GM12878 (cell line): ENCODE results near the gene PRDM2. TPM values are rescaled to one million over a fixed set of nuclear protein-coding genes. Genes with fewer than 3 reads are reported as not detected.

Experiments used
- ATAC-seq: fragments of 200-7000 bp; cut with Tn5 transposase; 3 replicates; pipeline ENCODE4 v1.9.1; 2020; ENCODE audit warnings: mild to moderate bottlenecking, moderate library complexity
- BruUV-seq: library from RNA; stranded (reverse); fragments of 400-500 nt; replicated peaks from 2 replicates; lab custom pipeline; 2021; lab: Mats Ljungman, UMichigan
- CTCF ChIA-PET: fragments of 300-600 bp; sonication (Branson Sonifier 250); formaldehyde crosslinking; extraction: SDS; loops from one replicate; lab custom pipeline; 2021; ENCODE audit warnings: inconsistent platforms; lab: Yijun Ruan, JAX
- POLR2A ChIA-PET: fragments of 350-600 bp; formaldehyde crosslinking; extraction: SDS; loops from one replicate; lab custom pipeline; 2021; ENCODE audit warnings: inconsistent platforms; lab: Charles Lee
- RAD21 ChIA-PET: fragments of 300-600 bp; sonication (Branson Sonifier 250); formaldehyde crosslinking; loops from one replicate; lab custom pipeline; 2023; ENCODE audit warnings: antibody characterized with exemption; ENCODE audit not compliant: unreplicated experiment; lab: Charles Lee
- SMC1A ChIA-PET: fragments of 300-600 bp; sonication (Branson Sonifier 250); formaldehyde crosslinking; loops from one replicate; lab custom pipeline; 2023; ENCODE audit not compliant: unreplicated experiment, uncharacterized antibody; lab: Charles Lee
- DNase-seq: peaks from one replicate; pipeline ENCODE4 v3.0.0-alpha.2; 2011; ENCODE audit warnings: low read depth, low spot score
- FAIRE-seq: peaks from 3 replicates; lab custom pipeline; 2011; peaks lifted over from hg19 to GRCh38; lab: Jason Lieb, UNC
- H2AFZ ChIP-seq: 2 replicates; pipeline ENCODE4 v1.6.0; 2011; ENCODE audit warnings: low read depth, low read length, control low read depth; ENCODE audit not compliant: control insufficient read depth
- H3K27ac ChIP-seq: 2 replicates; pipeline ENCODE4 v1.5.1; 2011; ENCODE audit warnings: control low read depth; ENCODE audit not compliant: control insufficient read depth, insufficient read depth
- H3K27me3 ChIP-seq, 2 experiments: replicated peaks in 1 of 2; 2 replicates each; pipeline versions ENCODE4 v1.6.0 to v1.6.1; 2011; ENCODE audit warnings: low read length in 1 of 2; ENCODE audit not compliant: control insufficient read depth in 2 of 2, insufficient read depth in 2 of 2
- H3K36me3 ChIP-seq, 2 experiments: 2 replicates each; pipeline ENCODE4 v1.5.1; 2011; ENCODE audit warnings: low read length in 1 of 2; ENCODE audit not compliant: control insufficient read depth in 2 of 2, insufficient read depth in 2 of 2
- H3K4me1 ChIP-seq: 2 replicates; pipeline ENCODE4 v1.6.1; 2011; ENCODE audit warnings: mild to moderate bottlenecking, low read length, moderate library complexity, mixed read lengths; ENCODE audit not compliant: control insufficient read depth, insufficient read depth
- H3K4me2 ChIP-seq: 2 replicates; pipeline ENCODE4 v1.6.0; 2011; ENCODE audit warnings: control low read depth; ENCODE audit not compliant: control insufficient read depth, insufficient read depth
- H3K4me3 ChIP-seq: fragments of 200-600 bp; sonication (generic); 2 replicates; pipeline ENCODE4 v1.5.1; 2016
- H3K79me2 ChIP-seq: 2 replicates; pipeline ENCODE4 v1.6.0; 2011; ENCODE audit warnings: low read length; ENCODE audit not compliant: control insufficient read depth, insufficient read depth
- H3K9ac ChIP-seq: 2 replicates; pipeline ENCODE4 v1.8.0; 2011; ENCODE audit warnings: low read length, control low read depth, mixed read lengths; ENCODE audit not compliant: control insufficient read depth, insufficient read depth
- H3K9me3 ChIP-seq: replicated peaks from 3 replicates; pipeline ENCODE4 v1.5.1; 2011; ENCODE audit warnings: mild to moderate bottlenecking, low read length; ENCODE audit not compliant: control insufficient read depth, insufficient read depth
- H4K20me1 ChIP-seq: 2 replicates; pipeline ENCODE4 v1.6.0; 2011; ENCODE audit not compliant: control insufficient read depth, insufficient read depth
- CHD4 ChIP-seq: fragments of 200-600 bp; sonication (generic); IDR thresholded peaks from 2 replicates; pipeline ENCODE4 v1.6.1; 2016; ENCODE audit warnings: mild to moderate bottlenecking
- HDGF ChIP-seq: fragments of 450-650 bp; IDR thresholded peaks from 2 replicates; pipeline ENCODE4 v1.6.1; 2016; ENCODE audit warnings: antibody characterized with exemption
- IKZF2 ChIP-seq, 2 experiments: fragments of 450-650 bp; IDR thresholded peaks; 2 replicates each; pipeline ENCODE4 v1.6.1; 2017; ENCODE audit warnings: mild to moderate bottlenecking in 2 of 2, moderate library complexity in 2 of 2
- JUNB ChIP-seq: IDR thresholded peaks from 2 replicates; pipeline ENCODE4 v1.6.1; 2016; ENCODE audit warnings: antibody characterized with exemption, mild to moderate bottlenecking
- NFXL1 ChIP-seq: fragments of 450-650 bp; IDR thresholded peaks from 2 replicates; pipeline ENCODE4 v1.6.1; 2017; ENCODE audit warnings: antibody characterized with exemption, mild to moderate bottlenecking, borderline replicate concordance
- NFYB ChIP-seq: IDR thresholded peaks from 2 replicates; pipeline ENCODE4 v1.6.1; 2011; ENCODE audit warnings: low read depth, mild to moderate bottlenecking, low read length, improper control_type of control experiment, moderate library complexity; ENCODE audit not compliant: insufficient read depth
- NR2C1 ChIP-seq: fragments of 450-650 bp; IDR thresholded peaks from 2 replicates; pipeline ENCODE4 v1.6.1; 2017; ENCODE audit warnings: antibody characterized with exemption, mild to moderate bottlenecking, moderate library complexity
- NR2C2 ChIP-seq: IDR thresholded peaks from 2 replicates; pipeline ENCODE4 v1.6.1; 2011; ENCODE audit warnings: borderline replicate concordance, low read depth; ENCODE audit not compliant: control insufficient read depth, insufficient read length
- RB1 ChIP-seq: fragments of 450-650 bp; formaldehyde crosslinking; IDR thresholded peaks from 2 replicates; pipeline ENCODE4 v1.6.1; 2017; ENCODE audit warnings: mild to moderate bottlenecking, borderline replicate concordance
- RBBP5 ChIP-seq: fragments of 200-600 bp; sonication (generic); conservative IDR thresholded peaks from 2 replicates; pipeline ENCODE4 v1.6.1; 2016
- RFX5 ChIP-seq: IDR thresholded peaks from 2 replicates; pipeline ENCODE4 v1.6.1; 2011; ENCODE audit warnings: low read depth, low read length, improper control_type of control experiment
- SMAD5 ChIP-seq: IDR thresholded peaks from 2 replicates; pipeline ENCODE4 v1.6.1; 2016; ENCODE audit warnings: antibody characterized with exemption, low read depth
- SREBF2 ChIP-seq: IDR thresholded peaks from 2 replicates; pipeline ENCODE4 v1.6.1; 2012; ENCODE audit warnings: mild to moderate bottlenecking, low read length
- STAT3 ChIP-seq: IDR thresholded peaks from 2 replicates; pipeline ENCODE4 v1.6.1; 2011; ENCODE audit warnings: low read depth, low read length, improper control_type of control experiment
- YY1 ChIP-seq: IDR thresholded peaks from 2 replicates; pipeline ENCODE4 v1.6.1; 2011; ENCODE audit warnings: low read depth, mild to moderate bottlenecking, low read length
- ZNF217 ChIP-seq: fragments of 450-650 bp; IDR thresholded peaks from 2 replicates; pipeline ENCODE4 v1.6.1; 2017; ENCODE audit warnings: antibody characterized with exemption, mild to moderate bottlenecking
- ZNF622 ChIP-seq: fragments of 450-650 bp; IDR thresholded peaks from 2 replicates; pipeline ENCODE4 v1.6.1; 2017; ENCODE audit warnings: mild to moderate bottlenecking, inconsistent platforms
- WGBS: methylation state at CpG from one replicate; pipeline ENCODE4 v1.1.6; 2016; ENCODE audit warnings: low lambda C conversion rate; ENCODE audit not compliant: insufficient replicate concordance, insufficient coverage; ENCODE audit errors: missing lambda C conversion rate; 5-methylcytosine and 5-hydroxymethylcytosine counted together
- in situ Hi-C: fragments of 300-500 bp; cut with MboI; formaldehyde crosslinking; loops from 9 replicates; pipeline ENCODE4 v1.14.3; 2018; ENCODE audit warnings: mixed read lengths
- intact Hi-C: fragments of 100-400 bp; cut with micrococcal nuclease; formaldehyde crosslinking; loops from one replicate; pipeline ENCODE4 v1.14.2; 2022; ENCODE audit not compliant: unreplicated experiment
- polyA plus RNA-seq, 11 experiments: library from polyadenylated mRNA; depleted of rRNA in 4 of 11; unstranded in 6 of 11; stranded (reverse) in 5 of 11; fragments of >200 nt; fragmentation: Nextera tagmentation in 4 of 11; fragmentation: Illumina TruSeq in 1 of 11; extraction: Ambion mirVana in 4 of 11; extraction: Trizol in 1 of 11; gene quantifications; 1 replicate in 1 of 11; 2 replicates in 10 of 11; pipeline versions ENCODE4 v1.2.1 to v1.2.3, GENCODE V29; 2011 to 2016; ENCODE audit warnings: inconsistent platforms in 2 of 11, missing spikeins in 2 of 11, low read depth in 1 of 11
- total RNA-seq, 4 experiments: library from RNA; depleted of rRNA in 3 of 4; stranded (reverse); fragments of >200 nt in 3 of 4; fragmentation: Illumina TruSeq in 1 of 4; extraction: Trizol in 1 of 4; gene quantifications; 2 replicates each; pipeline versions ENCODE4 v1.2.1 to v1.2.3, GENCODE V29; 2013 to 2021
- TF ChIP-seq, protein P1 (sequence below): IDR thresholded peaks from 2 replicates; pipeline ENCODE4 v1.6.1; 2012; ENCODE audit warnings: low read length, inconsistent platforms
- TF ChIP-seq, protein P2 (sequence below): IDR thresholded peaks from 2 replicates; pipeline ENCODE4 v1.6.1; 2012; ENCODE audit warnings: improper control_type of control experiment, low read depth, low read length; ENCODE audit not compliant: insufficient replicate concordance

PRDM2 gene
- total and polyA plus RNA-seq, 10 of the 15 experiments (the other 5 are each of a cell fraction or from before 2014, with no cell fraction given): 8.4 to 45.1 (median 23.5) TPM

DNA sequence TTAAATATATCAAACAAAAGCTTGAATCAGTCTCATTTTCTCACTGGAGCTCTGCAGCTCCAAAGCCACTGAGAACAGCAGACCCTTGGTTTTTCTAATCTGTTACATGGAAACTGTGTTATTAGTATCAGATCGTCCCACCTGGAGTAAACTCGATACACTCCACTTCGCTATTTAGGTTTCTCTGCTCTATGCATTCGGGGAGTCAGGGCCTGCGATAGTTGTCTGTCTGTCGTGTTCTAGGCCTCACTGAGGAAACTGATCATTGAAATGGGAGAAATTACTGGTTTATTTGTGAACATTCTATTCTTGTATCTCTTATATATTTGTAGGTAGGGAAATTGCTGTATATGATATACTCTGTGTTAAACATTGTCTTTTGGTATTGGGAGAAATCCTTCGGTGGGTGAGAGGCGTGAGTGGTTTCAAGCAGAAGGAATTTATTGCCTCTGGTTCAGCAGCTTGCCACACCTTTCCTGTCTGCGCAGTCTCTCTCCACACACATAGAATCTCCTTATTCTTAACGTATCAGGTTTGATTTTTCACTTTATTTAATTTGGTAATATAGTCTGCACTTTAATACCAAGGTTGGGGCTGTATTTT is 8.5 kb downstream of the PRDM2 start:
- H3K4me1 ChIP-seq: peaks cover 10% of the 10 kb centered on the region
- H3K9ac ChIP-seq: no peak overlapping the region
- in situ Hi-C loops (loop anchor here (25.0 kb wide), 1 partner anchor 1646 kb away; the partner anchor contains the start of gene TNFRSF8), intact Hi-C loops (no loop called here)
- no peak for ATAC-seq
- H4K20me1 ChIP-seq: no peaks in the 10 kb centered on the region
- no peak overlapping the region for H2AFZ ChIP-seq
- ChIA-PET SMC1A (interaction anchor here (0.6 to 19.7 kb wide), 7 partner anchors 9 to 92 kb away, joined by 3 to 425 read pairs (median 3); no protein-coding TSS in a partner anchor), POLR2A (interaction anchor here (0.6 to 4.7 kb wide), 7 partner anchors 8 to 46 kb away, joined by 3 to 48 read pairs (median 4); no protein-coding TSS in a partner anchor), CTCF (interaction anchor here (0.8 to 10.6 kb wide), 4 partner anchors 13 to 43 kb away, joined by 3 to 212 read pairs (median 4); no protein-coding TSS in a partner anchor), RAD21 (interaction anchor here (1.2 to 17.5 kb wide), 2 partner anchors 17 to 41 kb away, joined by 3 to 367 read pairs; no protein-coding TSS in a partner anchor)
- H3K27ac ChIP-seq: no peak overlapping the region
- BruUV-seq: no TSS peak
- H3K36me3 ChIP-seq: no peaks in the 10 kb centered on the region
- WGBS: 67% methylated on average over 10 of the region's 10 CpGs
- TF ChIP-seq ZNF622 (no peak), ZNF217 (no peak), RFX5 (no peak), SMAD5 (no peak), RBBP5 (no peak), NFYB (no peak), CHD4 (no peak), STAT3 (no peak), SREBF2 (no peak), YY1 (no peak), IKZF2 (IDR thresholded peaks at IDR 0.05) (no peak), NR2C2 (no peak), HDGF (no peak), NR2C1 (no peak), RB1 (no peak), NFXL1 (no peak), JUNB (no peak)
- TF ChIP-seq, protein P1, sequence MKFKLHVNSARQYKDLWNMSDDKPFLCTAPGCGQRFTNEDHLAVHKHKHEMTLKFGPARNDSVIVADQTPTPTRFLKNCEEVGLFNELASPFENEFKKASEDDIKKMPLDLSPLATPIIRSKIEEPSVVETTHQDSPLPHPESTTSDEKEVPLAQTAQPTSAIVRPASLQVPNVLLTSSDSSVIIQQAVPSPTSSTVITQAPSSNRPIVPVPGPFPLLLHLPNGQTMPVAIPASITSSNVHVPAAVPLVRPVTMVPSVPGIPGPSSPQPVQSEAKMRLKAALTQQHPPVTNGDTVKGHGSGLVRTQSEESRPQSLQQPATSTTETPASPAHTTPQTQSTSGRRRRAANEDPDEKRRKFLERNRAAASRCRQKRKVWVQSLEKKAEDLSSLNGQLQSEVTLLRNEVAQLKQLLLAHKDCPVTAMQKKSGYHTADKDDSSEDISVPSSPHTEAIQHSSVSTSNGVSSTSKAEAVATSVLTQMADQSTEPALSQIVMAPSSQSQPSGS: no peak
- TF ChIP-seq, protein P2, sequence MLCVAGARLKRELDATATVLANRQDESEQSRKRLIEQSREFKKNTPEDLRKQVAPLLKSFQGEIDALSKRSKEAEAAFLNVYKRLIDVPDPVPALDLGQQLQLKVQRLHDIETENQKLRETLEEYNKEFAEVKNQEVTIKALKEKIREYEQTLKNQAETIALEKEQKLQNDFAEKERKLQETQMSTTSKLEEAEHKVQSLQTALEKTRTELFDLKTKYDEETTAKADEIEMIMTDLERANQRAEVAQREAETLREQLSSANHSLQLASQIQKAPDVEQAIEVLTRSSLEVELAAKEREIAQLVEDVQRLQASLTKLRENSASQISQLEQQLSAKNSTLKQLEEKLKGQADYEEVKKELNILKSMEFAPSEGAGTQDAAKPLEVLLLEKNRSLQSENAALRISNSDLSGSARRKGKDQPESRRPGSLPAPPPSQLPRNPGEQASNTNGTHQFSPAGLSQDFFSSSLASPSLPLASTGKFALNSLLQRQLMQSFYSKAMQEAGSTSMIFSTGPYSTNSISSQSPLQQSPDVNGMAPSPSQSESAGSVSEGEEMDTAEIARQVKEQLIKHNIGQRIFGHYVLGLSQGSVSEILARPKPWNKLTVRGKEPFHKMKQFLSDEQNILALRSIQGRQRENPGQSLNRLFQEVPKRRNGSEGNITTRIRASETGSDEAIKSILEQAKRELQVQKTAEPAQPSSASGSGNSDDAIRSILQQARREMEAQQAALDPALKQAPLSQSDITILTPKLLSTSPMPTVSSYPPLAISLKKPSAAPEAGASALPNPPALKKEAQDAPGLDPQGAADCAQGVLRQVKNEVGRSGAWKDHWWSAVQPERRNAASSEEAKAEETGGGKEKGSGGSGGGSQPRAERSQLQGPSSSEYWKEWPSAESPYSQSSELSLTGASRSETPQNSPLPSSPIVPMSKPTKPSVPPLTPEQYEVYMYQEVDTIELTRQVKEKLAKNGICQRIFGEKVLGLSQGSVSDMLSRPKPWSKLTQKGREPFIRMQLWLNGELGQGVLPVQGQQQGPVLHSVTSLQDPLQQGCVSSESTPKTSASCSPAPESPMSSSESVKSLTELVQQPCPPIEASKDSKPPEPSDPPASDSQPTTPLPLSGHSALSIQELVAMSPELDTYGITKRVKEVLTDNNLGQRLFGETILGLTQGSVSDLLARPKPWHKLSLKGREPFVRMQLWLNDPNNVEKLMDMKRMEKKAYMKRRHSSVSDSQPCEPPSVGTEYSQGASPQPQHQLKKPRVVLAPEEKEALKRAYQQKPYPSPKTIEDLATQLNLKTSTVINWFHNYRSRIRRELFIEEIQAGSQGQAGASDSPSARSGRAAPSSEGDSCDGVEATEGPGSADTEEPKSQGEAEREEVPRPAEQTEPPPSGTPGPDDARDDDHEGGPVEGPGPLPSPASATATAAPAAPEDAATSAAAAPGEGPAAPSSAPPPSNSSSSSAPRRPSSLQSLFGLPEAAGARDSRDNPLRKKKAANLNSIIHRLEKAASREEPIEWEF: no peak
- H3K79me2 ChIP-seq: peaks cover 90% of the 10 kb centered on the region
- no peaks in the 10 kb centered on the region for H3K9me3 ChIP-seq
- no peak for DNase-seq
- no peak overlapping the region for H3K4me2 ChIP-seq
- no peaks in the 10 kb centered on the region for H3K27me3 ChIP-seq
- FAIRE-seq: no peak
- H3K4me3 ChIP-seq: no peak overlapping the region
